ENCODE results near the gene FST.
A peak's percentile ranks its signal among the peaks of the same experiment; 100 is the strongest.

FST gene

DNA sequence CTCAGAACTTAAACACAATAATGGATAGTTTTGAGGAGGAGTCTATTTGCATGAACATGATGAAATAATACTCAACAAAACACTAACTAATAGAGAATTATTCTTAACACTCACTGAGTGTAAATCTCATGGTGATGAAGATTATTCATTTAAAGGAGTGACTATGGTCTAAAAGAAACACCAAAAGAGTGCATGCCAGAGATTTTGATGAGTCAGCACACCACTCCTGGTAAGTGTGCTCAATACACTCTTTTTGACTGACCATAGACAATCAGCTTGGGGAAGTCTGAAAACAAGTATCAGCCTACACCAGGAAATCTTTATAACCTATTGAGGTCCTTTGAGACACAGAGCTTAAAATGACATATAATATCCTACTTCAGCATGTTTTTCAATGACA, 6.8 kb upstream of the FST start:
- no peak for DNase-seq (ENCODE audit: low spot score)

GRCh38 chr5:53475320-53475719, 5.1 kb upstream of the FST start:
- no peak for DNase-seq (ENCODE audit: low spot score)

- no peak for DNase-seq (ENCODE audit: low spot score)
Measured at GRCh38 chr5:53476019-53476418, 4.4 kb upstream of the FST start.

DNA sequence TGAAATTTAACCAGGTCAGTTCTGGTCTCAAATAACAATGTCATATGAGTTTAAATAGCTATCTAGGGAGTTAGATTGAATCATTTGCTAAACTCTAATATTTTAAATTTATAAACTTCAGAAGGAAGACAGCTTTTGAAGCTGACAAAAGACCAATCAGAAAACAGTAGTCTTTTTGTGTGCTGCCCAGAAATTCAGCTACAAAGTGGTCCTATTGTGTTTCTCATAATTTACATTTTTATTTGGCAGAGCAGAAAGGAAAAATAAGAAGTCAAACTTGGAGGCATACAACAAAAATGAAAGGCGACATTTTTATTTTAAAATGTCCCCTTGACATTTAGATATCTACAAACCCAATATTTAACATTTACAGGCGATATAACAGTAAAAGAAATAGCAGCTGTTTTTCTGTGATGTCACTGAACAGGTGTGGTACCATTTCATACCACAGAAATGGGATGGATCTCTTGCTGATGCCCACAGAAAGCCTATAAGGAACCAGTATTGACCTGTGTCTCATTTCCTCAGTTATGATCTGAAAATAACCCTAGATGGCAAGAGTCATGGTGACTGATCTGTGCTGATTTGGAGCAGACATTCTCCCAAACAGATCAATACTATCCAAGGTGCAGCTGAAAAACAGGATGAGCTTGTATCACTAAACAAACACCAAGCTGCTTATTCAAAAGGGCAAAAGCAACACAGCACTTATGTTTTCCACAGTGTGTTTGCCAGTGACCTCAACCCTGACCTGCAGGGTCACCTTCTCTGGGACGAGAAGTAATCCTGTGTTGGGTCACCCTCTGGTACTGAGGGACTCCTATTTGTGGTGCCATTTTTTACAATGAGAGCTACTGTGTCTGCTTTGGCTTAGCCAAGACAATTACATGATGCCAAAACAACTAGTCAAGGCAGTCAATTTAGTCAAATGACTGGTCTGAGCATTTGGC, 3.6 kb upstream of the FST start:
- no peak for DNase-seq (ENCODE audit: low spot score)

DNA sequence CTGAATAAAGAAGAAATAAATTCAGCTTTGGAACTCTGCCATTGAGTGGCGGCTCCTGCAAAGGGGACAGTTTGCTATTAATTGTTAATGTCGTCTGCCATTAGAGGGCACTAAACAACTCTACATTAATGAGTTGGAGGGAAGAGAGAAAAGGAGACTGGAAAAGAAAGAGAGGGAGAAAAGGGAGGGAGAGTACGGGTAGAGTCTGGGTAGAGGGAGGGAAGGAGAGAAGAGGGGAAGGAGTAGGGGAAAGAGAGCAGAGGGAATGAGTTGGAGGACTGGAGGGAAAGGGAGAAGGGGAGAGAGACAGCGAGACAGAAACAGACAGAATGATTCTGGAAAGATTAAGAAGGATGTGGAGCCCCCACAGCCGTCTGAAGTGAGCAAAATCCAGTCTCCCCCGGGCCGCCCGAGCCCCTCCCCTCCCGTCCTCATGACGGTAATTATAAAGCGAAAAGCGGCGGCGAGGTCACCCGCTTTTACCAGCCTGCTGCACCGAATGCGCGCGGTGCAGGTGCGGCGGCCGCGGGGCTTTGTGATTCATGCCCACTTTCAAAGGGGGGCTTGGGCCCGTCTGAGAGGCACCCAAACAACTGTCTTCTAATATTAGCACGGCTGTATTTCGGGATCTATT, 1.9 kb upstream of the FST start:
- DNase-seq (ENCODE audit: low spot score): no peak

DNA sequence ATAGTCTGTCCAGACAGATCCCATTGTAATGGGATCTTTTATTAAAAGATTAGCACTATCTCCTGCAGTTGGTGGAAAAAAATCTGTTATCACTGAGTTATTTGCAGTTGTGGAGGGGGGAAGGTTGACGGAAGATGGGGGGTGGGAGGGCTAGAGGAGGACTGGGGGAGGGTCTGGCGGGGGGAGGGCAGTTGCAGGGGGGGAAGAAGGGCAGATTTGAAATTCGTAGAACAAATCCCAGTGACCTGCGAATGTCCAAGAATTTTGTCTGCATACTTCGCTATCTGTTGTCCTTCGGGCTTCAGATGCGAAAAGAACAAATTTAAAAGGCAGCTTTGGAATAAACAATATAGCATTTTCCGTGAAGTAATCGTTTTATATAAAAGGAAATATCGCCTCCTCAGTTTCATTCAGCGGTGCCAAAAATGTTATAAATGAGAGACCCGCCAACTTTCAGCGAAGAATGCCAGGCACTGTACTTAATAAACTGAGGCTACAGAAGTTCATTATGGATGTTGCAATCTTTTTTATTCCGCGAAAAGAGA, 1.3 kb upstream of the FST start:
- DNase-seq (ENCODE audit: low spot score): no peak

DNA sequence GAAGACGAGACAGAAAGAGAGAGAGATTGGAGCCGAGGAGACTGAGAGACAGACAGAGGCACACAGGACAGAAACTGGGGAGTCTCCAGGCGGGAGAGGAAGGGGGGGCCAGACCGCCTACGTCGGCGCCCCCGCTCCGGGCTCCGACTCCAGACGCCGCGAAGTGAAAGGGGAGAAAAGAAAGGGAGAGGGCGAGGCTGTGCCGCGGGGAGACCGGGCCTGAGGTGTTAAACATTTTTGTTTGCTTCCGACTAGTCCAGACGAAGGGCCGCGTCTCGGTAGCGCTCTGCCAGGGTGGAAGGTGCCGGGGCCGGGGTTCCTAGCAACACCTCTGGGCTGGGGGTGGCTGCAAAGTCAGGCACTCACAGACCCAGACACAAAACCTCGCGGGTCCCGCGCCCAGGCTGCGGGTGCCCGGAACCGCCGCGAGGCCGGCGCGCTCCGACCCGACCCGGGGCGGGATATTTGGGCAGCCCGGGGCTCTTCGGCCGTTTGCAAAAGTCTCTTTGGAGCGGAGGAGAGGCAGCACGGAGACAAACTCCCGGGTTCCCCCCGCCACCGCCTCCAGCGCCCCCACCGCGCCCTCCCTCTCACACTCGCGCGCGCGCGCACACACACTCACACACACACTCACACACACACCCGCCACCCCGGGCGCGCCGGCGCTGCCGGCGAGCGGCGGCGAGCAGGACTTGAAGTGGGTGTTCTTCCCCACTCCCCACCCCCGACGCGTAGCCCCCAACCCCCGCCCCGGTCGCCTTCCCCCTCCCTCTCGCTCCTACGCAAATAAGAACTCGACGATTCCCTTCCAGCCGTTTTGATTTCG, 626 bp upstream of the FST start:
- no peak for DNase-seq (ENCODE audit: low spot score)

- no peak for DNase-seq (ENCODE audit: low spot score)
Measured at GRCh38 chr5:53481159-53481886, 894 bp downstream of the FST start.

DNA sequence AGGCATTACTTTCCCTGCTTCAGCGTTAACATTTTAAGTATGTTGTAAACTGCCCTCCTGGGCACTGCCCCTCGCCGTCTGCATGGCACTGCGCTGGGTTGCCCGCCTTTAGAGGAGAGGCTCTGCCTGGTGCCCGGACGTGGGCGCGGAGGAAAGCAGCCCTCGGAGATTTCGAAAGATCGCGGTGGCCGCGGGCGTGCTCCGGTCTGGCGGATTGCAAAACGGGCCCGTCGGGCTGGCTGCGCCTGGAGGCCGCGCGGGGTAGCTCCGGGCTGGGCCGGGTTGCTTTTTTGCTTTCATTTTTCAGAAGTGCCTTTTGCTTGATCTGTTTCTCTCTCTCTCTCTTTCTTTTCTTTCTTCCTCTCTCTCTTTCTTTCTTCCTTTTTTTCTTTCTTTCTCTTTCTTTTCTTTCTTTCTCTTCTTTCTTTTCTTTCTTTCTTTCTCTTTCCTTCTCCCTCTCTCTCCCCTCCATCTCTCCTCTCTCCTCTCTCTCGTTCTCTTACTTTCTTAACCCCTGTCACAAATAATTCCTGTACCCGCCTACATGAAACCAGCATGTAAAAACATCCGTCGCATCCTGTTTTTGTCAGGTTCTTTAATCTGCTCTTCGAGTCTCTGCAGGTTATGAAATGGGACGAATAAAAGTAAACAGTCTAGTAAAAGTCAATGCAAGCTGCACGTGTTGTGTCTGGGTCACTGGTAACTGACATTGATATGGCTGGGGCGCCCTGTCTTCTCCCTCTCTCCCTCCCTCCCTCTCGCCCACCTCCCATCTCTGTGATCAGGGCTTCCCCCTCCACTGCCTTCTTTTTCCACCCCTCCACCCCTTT, 1.7 kb downstream of the FST start:
- DNase-seq (ENCODE audit: low spot score): peak; percentile 29

GRCh38 chr5:53482717-53483638, 2.5 kb downstream of the FST start:
- no peak for DNase-seq (ENCODE audit: low spot score)

DNA sequence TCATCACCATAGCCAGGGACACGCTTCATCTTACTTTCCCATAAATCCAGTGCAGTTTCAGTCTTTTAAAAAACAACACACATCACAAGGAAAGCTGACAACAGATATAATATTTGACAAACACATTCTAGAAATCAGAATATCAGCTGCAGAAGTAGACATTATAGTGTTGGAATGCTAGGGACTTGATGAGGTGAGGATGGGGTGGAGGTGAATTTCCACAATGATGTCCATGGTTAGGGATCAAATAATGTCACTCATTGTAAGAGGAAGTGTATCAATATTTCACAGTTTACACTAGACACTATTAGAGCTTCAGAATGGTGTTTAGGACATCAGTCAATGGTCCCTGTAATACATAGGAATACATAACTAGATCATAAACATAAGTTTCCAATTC, 7.0 kb downstream of the FST start:
- DNase-seq (ENCODE audit: low spot score): no peak

DNA sequence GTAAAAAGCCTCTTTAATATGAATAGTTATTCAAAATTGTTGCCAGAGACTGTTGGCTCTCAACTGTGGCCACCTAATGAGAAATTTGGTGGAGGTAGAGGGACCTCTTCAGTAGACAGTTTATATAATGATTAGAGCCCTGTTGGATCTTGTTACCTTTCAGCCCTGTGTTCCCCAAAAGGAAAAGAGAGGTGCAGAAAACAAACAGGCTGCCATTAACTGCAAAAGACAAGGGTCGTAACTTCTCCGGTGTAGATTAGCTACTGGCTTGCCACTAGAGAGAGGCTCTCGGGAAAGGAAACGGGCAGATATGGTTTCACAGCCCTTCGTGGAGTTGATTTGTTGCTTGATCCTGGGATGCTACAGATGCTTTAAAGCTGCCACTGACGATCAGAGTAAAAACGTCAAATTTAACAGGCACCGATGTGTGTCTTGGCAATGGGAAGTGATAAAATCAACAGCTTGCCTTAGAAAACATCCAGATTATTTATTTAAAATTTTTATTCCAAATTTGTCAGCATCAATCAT, 7.8 kb downstream of the FST start:
- no peak for DNase-seq (ENCODE audit: low spot score)

DNA sequence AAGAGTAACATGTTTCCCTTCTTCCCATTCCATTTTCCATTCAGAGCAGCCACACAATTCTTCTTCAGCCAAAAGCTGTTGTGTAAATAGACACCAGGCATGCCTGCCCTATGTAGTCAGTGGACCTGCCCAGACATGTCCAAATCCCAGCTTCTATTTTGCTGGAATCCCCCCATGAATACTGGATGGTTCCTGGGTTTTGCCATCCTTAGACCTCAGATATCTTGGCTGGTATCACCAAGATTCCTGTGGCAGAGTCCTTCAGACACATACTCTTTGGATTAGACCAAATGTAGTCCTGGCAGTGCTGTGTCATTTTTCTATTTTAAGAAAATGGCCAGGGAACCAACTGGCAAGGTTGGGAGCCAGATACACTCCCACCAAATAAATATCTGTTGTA, 10.3 kb downstream of the FST start:
- no peak for DNase-seq (ENCODE audit: low spot score)

GRCh38 chr5:53501054-53501453, 20.6 kb downstream of the FST start:
- no peak for DNase-seq (ENCODE audit: low spot score)

- DNase-seq (ENCODE audit: low spot score): no peak
Measured at GRCh38 chr5:53503562-53504218, 23.3 kb downstream of the FST start.

- DNase-seq (ENCODE audit: low spot score): no peak
Measured at GRCh38 chr5:53507013-53507412, 26.6 kb downstream of the FST start.

GRCh38 chr5:53508125-53508524, 27.7 kb downstream of the FST start:
- no peak for DNase-seq (ENCODE audit: low spot score)

DNA sequence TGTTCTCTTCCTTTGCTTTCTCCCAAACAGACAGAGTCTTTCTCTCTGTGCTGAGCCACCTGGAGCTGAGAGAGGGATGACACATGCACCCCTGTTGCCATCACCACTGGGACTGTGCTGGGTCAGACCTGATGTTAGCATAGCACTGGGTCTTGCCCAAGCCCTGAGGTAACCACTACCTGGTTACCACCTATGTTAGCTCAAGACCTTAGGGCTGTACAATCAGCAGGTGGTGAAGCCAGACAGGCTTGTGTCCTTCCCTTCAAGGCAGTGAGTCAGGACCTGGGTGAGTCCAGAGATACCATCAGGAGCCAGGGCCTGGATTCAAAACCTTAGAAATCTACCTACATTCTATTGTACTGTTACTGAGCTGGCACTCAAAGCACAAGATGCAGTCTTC, 32.1 kb downstream of the FST start:
- no peak for DNase-seq (ENCODE audit: low spot score)

- no peak for DNase-seq (ENCODE audit: low spot score)
Measured at GRCh38 chr5:53515988-53516387, 35.6 kb downstream of the FST start.
